Posterior cingulate gyrus (tissue), 11 donors: ENCODE data around the gene NTN1.

Experiments used
- DNase-seq, 10 donors: peaks; one replicate each; pipeline versions ENCODE4 v3.0.0 to v3.0.0-alpha.2; 2020 to 2021; ENCODE audit warnings: mixed read lengths in 3 of 10
- intact Hi-C: fragments of 100-400 bp; cut with DNase I; formaldehyde crosslinking; loops from one replicate; pipeline ENCODE4 v1.15.1; 2023

Gene NTN1

GRCh38 chr17:9178319-9178718 lies 157.0 kb downstream of the NTN1 start:
- intact Hi-C loops: no loop called here
- DNase-seq: peak in 1 of 10 donors; percentile 41

GRCh38 chr17:9179602-9180001 lies 158.3 kb downstream of the NTN1 start:
- intact Hi-C loops: no loop called here
- DNase-seq: peak in 1 of 10 donors; percentile 48

GRCh38 chr17:9181640-9182039 lies 160.3 kb downstream of the NTN1 start:
- intact Hi-C loops: no loop called here
- peak in 2 of 10 donors; percentile 5 to 35 for DNase-seq

GRCh38 chr17:9183306-9183705 lies 162.0 kb downstream of the NTN1 start:
- intact Hi-C loops: no loop called here
- DNase-seq: peak in 1 of 10 donors; percentile 35

- intact Hi-C loops: no loop called here
- DNase-seq: peak in 1 of 10 donors; percentile 25
Measured at GRCh38 chr17:9185142-9185541, 163.8 kb downstream of the NTN1 start.

GRCh38 chr17:9185688-9186284 lies 164.5 kb downstream of the NTN1 start:
- intact Hi-C loops: no loop called here
- DNase-seq: peak in 1 of 10 donors; percentile 23

- peak in 1 of 10 donors; percentile 13 for DNase-seq
- intact Hi-C loops: no loop called here
Measured at GRCh38 chr17:9187828-9188227, 166.5 kb downstream of the NTN1 start.

GRCh38 chr17:9188367-9188766 lies 167.1 kb downstream of the NTN1 start:
- intact Hi-C loops: no loop called here

GRCh38 chr17:9189870-9190269 lies 168.6 kb downstream of the NTN1 start:
- intact Hi-C loops: no loop called here
- DNase-seq: peak in 2 of 10 donors; percentile 2

More at GRCh38 chr17:9188367-9188766, 167.1 kb downstream of the NTN1 start:
- DNase-seq: peak in 1 of 10 donors; percentile 29

- intact Hi-C loops: no loop called here
- no peak for DNase-seq
Measured at GRCh38 chr17:9192010-9192409, 170.7 kb downstream of the NTN1 start.

GRCh38 chr17:9195411-9195810 lies 174.1 kb downstream of the NTN1 start:
- intact Hi-C loops: no loop called here
- DNase-seq: peak in 2 of 10 donors; percentile 61 to 63

GRCh38 chr17:9195961-9196670 lies 174.8 kb downstream of the NTN1 start:
- peak in 2 of 10 donors; percentile 11 to 55 for DNase-seq

GRCh38 chr17:9199571-9200551 lies 178.6 kb downstream of the NTN1 start:
- DNase-seq: peak in 2 of 10 donors; percentile 7 to 52
- intact Hi-C loops: no loop called here

More at GRCh38 chr17:9195961-9196670, 174.8 kb downstream of the NTN1 start:
- intact Hi-C loops: no loop called here

- intact Hi-C loops: no loop called here
- DNase-seq: peak in 2 of 10 donors; percentile 4 to 7
Measured at GRCh38 chr17:9200699-9201359, 179.5 kb downstream of the NTN1 start.

GRCh38 chr17:9202532-9202931 lies 181.2 kb downstream of the NTN1 start:
- intact Hi-C loops: no loop called here
- DNase-seq: no peak

GRCh38 chr17:9203771-9204425 lies 182.6 kb downstream of the NTN1 start:
- intact Hi-C loops: no loop called here
- DNase-seq: peak in 1 of 10 donors; percentile 17

GRCh38 chr17:9204637-9205329 lies 183.5 kb downstream of the NTN1 start:
- DNase-seq: no peak
- intact Hi-C loops: no loop called here

GRCh38 chr17:9205520-9206409 lies 184.5 kb downstream of the NTN1 start:
- intact Hi-C loops: no loop called here
- DNase-seq: peak in 1 of 10 donors; percentile 37
